ENCODE results near the gene TCF4. TPM values are rescaled to one million over a fixed set of nuclear protein-coding genes. Genes with fewer than 3 reads are reported as not detected.
"Not testable (repeated sequence)": the region's sequence is repeated elsewhere in the genome, so short reads cannot be mapped to it uniquely, and the experiment has no call there.

Gene TCF4
- total RNA-seq, 1 donor from 2014 or later = 4.5 TPM

DNA sequence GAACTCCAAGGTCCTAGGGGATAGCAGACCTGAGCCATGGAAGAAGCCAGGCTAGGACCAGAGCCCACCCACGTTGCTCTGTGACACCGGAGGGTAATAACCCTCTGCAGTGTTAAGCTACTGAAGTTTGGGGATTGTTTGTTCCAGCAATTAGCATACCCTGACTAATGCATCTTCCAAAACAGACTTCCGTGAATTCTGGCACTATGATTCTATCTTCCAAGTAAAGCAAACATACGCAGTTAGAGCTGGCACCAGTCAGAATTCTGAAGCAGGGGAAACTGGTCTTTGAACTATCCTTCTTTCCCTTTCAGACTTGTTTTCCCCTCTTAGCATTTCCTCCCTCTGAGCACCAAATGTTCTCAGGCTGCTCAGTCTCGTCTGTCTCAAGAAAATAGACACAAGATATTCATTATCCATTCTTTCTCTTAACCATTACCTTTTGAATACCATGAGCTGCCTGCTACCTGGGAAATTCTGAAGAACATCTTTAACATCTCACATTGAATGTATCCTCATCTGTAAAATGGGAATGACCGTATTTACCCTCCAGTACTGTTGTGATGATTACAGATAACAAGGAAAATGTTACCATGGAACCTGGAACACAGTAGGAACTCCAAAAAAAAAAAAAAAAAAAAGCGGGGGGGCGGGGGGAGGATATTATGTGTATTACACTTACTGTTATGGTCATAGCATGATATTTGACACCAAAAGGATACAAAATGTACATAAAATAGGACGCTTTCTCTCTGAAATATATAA, 108.2 kb downstream of the TCF4 start:
- intact Hi-C loops (cut with micrococcal nuclease) = loop anchor here (5.0 kb wide), 1 partner anchor 1157 kb away; the partner anchor contains the start of gene TXNL1

DNA sequence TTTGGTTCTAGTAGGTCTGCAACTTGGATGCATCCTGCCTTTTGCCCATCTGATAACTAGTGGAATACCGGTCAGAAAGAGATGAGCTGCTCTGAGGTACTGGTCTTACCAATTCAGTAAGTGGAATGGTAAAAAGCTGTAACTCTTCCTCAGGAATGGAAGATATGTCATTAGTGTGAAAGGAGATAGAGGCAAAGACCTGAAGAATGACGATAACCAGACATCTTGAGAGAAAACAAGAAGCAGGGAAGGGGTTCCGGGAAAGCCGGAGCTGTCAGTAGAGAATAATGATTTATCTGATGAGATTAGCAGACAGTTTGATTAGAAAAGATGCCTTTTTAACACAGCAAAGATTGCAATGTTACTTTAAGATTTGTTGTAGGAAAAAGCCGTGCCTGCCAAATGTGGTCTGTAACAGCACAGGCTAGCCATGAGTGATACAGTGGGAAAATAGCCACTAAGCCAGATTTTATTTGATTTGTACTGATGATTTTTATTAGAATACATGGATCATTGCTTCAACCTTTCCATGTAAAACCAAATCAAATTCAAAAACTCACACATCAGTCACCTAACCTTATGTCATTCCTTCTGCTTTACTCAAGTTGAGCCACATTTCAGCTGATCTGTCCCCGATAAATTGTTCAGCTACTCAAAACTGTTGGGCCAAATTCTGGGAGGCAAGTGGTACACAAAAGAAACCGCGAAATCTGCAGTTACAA, 110.0 kb downstream of the TCF4 start:
- intact Hi-C loops (cut with micrococcal nuclease) = loop anchor here (1.0 to 5.0 kb wide), 2 partner anchors 110 to 1159 kb away; partner anchors contain the start of genes TCF4 and TXNL1

GRCh38 chr18:55477499-55477859, 110.5 kb downstream of the TCF4 start:
- intact Hi-C loops (cut with micrococcal nuclease) = loop anchor here (1.0 to 5.0 kb wide), 2 partner anchors 111 to 1160 kb away; partner anchors contain the start of genes TCF4 and TXNL1

GRCh38 chr18:55475916-55476315, 112.1 kb downstream of the TCF4 start:
- intact Hi-C loops (cut with micrococcal nuclease) = loop anchor here (5.0 kb wide), 1 partner anchor 1161 kb away; the partner anchor contains the start of gene TXNL1

DNA sequence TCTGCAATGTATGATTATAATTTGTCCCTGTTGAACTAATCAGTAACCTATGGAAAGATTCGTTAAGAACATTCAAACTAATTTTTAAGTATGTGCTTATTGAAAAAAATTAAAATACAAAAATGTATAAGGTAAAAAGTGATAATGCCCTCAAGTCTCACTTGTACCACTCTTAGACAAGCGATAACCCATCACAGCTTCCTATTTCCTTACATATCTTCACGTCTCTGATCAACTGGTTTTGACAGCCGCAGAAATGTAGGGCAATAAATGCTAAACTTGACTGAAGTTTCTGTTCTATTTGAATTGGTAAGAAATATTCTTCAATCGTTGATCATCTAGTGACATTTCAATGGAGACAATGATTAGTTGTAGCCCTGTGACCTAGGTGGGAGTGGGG, 112.5 kb downstream of the TCF4 start:
- intact Hi-C loops (cut with micrococcal nuclease) = loop anchor here (5.0 kb wide), 1 partner anchor 1162 kb away; the partner anchor contains the start of gene TXNL1

DNA sequence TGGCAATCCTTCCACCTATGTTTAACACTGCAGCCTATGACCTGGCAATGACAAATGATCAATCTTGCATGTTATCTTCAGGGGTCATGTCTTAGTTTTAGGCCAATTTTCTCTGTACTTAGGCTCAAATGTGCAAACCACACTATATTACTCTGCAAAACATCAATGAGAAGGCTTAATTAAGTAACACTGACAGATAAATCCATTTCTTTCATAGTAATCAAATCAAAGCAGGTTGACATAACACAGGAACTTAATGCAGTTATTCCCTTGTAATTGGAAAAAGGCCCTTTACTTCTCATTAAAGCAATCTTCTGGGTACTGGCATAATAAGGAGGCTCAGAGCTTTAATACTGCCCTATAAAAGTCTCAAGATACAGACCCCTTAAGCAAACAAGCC, 114.4 kb downstream of the TCF4 start:
- intact Hi-C loops (cut with micrococcal nuclease) = no loop called here

DNA sequence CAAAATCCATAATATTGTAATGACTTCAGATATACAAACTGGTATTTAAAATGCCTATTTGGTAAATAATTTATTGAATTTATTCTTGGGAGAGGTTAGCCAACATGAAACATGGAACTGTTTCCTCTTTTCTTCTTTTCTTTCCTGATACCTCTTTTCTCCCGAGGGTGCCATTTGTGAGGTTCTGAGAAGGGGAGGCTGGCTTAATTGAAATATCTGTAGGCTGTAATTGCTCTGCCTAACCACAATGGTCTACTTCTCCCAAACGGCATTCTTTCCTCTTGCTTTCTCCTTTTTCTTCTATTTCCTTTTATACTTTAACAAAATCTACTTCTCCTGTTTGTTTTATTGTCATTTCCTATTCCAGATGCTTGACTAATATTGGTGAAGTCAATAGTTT, 114.9 kb downstream of the TCF4 start:
- intact Hi-C loops (cut with micrococcal nuclease) = no loop called here

- intact Hi-C loops (cut with micrococcal nuclease) = no loop called here
Observed at GRCh38 chr18:55470826-55471225, 117.2 kb downstream of the TCF4 start.

GRCh38 chr18:55469134-55469533, 118.9 kb downstream of the TCF4 start:
- intact Hi-C loops (cut with micrococcal nuclease) = not testable (repeated sequence)

- intact Hi-C loops (cut with micrococcal nuclease) = no loop called here
Observed at GRCh38 chr18:55466789-55467188, 121.2 kb downstream of the TCF4 start.

- intact Hi-C loops (cut with micrococcal nuclease) = no loop called here
Observed at GRCh38 chr18:55465313-55465712, 122.7 kb downstream of the TCF4 start.

- intact Hi-C loops (cut with micrococcal nuclease) = no loop called here
Observed at GRCh38 chr18:55464581-55464980, 123.4 kb downstream of the TCF4 start.

GRCh38 chr18:55462652-55463051, 125.3 kb downstream of the TCF4 start:
- intact Hi-C loops (cut with micrococcal nuclease) = no loop called here

DNA sequence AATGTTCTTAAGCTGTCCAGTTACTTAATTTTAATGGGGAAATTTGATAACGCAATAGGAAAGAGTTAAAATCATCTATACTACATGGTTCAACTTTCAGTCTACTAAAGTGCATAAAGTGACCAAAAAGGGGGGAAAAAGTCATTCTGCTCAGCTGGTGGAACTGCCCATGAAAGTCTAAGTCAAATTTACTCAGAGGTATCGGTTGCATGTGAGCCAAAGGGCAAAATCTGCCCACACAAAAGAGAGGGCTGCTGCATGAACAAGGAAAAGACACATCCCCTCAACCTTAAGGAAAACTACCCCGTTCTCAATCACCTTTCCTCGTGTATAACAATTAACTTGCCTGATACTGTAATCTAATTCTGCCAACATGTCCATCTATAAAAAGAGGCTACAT, 126.1 kb downstream of the TCF4 start:
- intact Hi-C loops (cut with micrococcal nuclease) = no loop called here

GRCh38 chr18:55458456-55459203, 129.4 kb downstream of the TCF4 start:
- intact Hi-C loops (cut with micrococcal nuclease) = no loop called here

DNA sequence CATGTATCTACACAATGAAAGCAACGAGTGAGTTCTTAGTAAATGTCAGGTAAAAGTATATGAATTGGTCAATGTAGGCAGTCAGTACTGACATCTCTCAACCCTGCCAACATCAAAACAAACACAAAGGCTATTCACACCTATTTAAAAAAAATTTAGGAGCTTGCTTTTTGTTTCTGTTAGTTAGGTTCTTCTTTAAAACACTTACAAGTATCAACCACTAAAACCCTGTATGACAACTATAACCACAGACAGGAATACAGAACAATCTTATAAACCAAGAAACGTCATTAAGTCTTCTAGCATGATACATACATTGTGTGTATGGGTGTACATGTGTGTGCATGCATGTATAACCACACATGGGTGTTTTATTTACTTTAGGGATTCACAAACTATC, 131.0 kb downstream of the TCF4 start:
- intact Hi-C loops (cut with micrococcal nuclease) = no loop called here

- intact Hi-C loops (cut with micrococcal nuclease) = no loop called here
Observed at GRCh38 chr18:55455938-55456337, 132.1 kb downstream of the TCF4 start.

DNA sequence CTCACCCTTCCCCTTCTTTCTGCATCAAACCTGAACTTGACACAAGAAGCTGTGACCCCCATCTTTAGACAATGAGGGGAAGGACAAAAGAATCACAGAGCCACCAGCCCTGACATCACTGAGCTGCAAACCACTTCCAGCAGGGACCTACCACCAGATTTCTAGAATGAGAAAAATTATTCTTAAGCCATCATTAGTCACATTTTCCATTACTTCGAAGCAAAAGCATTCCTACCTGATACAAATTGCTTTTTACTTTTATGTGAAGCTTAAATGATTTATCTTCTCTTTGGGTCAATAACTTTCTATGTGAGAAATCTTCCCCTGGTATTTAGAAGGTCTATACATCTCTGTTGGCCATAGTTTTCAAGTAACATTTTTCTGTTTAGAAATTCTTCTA, 134.8 kb downstream of the TCF4 start:
- intact Hi-C loops (cut with micrococcal nuclease) = no loop called here

GRCh38 chr18:55452123-55452611, 135.8 kb downstream of the TCF4 start:
- intact Hi-C loops (cut with micrococcal nuclease) = no loop called here

DNA sequence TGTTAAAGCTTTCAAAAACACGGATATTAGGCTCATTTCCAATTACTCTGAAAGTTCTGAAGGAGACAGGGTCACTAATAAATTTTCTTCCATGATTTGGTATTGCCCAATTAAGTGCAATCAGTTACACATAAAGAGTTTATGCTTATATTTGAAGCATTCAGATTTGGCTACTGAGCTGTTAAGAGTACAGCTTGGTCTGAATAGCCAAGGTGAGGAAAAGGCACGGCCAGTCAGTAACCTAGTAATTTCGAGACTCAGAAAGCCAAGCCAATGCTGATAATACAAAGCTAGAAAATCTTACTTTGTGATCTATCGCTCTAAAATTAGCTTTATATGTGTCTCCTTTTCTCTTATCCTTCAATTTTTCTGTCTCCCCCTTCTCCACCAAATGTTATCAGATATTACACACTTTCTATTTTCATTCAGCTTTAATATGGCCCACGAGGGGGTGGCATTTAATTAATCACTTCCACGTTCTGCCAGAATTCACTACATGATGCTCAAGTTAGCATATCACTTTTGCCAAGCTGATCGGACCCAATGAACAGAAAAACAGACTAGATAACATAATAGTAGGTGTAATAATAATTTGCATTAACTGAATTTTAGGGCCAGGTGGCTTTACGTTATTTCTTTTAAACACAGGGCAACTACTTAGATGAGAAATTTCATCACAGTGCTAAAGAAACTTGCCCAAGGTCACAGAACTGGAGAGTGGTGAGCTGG, 138.4 kb downstream of the TCF4 start:
- intact Hi-C loops (cut with micrococcal nuclease) = no loop called here

- intact Hi-C loops (cut with micrococcal nuclease) = no loop called here
Observed at GRCh38 chr18:55448420-55448819, 139.6 kb downstream of the TCF4 start.

Measured in T-helper 2 cell treated with Interferon-gamma antibody and Interleukin-4, amounts not matched to agents 100 ng/mL and 5 ng/mL, for 36 hours (primary cell).